ENCODE measurements around the gene BAIAP3.
A peak's percentile ranks its signal among the peaks of the same experiment; 100 is the strongest.

BAIAP3 gene

DNA sequence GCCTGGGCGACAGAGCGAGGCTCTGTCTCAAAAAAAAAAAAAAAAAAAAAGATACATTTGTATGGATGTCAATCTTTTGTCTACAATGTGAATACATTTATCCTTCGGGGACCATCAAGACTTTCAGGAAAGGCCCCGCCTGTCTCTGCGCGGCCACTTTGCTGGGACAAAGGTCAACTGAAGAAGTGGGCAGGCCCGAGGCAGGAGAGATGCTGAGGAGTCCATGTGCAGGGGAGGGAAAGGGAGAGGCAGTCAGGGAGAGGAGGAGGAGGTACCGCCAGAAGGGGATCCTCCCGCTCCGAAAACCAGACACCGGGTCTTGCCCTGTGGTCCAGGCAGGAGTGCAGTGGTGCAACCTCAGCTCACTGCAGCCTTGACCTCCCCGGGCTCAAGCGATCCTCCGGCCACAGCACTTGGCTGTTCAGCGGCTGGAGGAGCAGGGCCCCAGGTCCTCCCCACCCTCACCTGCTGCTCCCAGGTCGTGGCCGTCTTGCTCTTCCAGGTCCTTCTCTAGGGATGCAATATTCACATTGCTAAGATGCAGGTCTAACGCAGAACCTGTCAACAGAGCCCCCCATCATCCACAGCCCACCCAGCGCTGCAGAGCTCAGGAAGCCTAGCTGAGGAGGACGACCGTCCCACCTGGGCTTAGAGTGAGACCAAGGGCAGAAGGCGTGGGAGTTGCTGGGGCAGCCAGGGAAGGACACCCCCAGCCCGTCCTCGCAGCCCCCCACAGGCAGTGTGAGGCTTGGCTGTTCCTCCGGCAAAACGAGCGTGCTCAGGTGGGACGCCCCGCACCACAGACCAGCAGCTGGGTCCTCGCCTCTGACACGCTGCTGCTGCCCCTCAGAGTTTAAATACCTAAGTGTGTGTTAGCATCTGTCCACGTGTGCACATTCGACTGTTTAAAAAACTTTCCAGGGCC is 37.9 kb downstream of the BAIAP3 start:
- no peak for DNase-seq

DNA sequence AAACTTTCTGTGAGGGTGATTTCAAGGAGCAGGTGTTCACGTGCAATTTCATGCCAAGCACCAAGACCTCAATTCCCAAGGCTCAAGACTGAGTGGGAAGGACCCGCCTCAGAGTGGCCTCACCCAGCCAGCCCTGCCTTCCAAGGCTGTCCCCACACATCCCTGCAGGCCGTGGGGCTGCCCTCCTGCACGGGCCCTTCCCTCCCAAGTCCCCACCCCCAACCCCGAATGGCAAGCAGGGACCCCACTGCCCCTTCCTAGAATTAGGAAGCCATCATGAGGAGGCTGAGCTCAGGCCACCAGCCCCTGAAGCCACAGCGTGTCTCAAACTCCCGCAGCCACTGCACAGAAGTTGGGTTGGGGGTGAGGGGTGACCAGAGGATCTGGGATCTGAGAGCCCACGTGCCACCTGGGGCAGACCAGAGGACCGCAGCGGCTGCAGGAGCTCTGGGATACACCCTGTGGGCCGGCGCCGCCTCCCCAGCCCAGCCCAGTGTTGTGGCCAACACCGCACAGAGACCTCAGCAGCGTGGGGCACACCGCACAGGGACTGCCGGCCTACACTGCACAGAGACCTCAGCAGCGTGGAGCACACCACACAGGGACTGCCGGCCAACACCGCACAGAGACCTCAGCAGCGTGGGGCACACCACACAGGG is 39.0 kb downstream of the BAIAP3 start:
- no peak for DNase-seq

- DNase-seq: no peak
Measured at GRCh38 chr16:1374418-1375297, 41.2 kb downstream of the BAIAP3 start.

DNA sequence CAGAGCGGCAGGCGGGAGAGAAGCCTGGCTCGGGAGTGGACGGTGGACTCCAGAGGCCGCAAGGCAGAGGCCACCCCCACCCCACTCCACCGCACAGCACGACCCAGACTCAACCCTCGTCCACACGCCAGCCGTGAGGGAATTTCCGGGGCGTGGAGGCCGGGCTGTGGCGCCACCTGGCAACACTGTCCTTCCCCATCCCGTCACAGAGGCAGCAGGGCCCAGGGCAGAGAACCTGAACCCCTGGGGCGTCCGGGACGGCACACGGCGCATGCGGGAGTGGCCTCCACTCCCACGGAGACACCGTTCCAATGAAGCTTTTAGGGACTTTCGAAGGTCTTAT is 41.8 kb downstream of the BAIAP3 start:
- no peak for DNase-seq

DNA sequence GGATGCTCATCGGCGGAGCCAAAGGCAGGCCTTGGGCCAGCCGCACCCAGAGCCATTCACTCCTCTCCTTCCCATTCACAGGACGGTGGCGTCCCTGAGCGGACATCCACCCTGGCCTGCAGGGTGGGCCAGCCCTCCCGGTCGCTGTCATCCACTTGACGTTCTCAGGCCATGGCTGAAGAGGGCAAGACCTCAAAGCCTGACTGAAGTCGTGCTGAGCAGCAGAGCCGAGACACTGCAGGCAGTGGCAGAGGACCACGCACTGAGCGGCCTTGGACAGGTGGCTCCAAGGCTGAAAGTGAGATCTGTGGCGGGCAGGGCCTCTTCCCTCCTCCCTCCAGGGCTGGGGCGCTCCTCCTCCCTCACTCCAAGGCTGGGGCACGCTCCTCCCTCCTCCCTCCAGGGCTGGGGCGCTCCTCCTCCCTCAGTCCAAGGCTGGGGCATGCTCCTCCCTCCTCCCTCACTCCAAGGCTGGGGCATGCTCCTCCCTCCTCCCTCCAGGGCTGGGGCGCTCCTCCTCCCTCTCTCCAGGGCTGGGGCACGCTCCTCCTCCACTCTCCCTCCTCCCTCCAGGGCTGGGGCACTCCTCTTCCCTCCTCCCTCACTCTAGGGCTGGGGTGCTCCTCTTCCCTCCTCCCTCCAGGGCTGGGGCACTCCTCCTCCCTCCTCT is 42.4 kb downstream of the BAIAP3 start:
- DNase-seq: no peak

GRCh38 chr16:1377406-1378010 is 44.1 kb downstream of the BAIAP3 start:
- no peak for DNase-seq

DNA sequence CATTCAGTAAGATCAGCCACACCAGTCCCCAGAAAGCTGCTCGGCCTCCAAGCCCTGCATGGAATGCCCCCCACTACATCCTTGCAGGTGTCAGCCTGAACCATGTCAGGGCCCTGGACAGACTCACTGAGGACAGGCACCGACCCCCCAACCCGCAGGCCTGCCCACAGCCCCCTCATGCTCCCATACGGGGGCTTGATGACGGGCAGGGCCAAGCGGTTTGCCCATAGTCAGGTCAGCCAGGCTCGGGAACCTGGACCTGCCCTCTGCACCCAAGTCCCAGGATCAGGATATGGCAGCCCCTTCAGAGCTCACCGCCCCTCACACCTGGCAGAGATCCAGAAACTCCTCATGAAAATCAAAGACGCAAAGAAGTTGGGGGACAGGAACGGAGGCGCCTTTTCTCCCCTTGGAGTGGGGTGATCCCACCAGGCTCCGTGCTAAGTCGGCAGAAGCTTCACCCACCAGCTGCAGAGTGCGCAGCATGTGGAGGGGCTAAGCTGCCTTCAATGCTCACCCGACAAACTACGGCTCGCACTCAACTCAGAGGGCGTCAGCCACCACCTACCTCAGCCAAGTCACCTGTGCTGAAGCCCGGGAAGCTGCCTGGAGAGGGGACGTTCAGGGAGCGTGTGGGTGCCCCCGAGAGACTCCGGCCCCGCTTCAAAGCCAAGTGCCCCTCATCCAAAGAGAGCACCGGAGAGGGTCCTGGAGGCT is 44.8 kb downstream of the BAIAP3 start:
- DNase-seq: no peak

DNA sequence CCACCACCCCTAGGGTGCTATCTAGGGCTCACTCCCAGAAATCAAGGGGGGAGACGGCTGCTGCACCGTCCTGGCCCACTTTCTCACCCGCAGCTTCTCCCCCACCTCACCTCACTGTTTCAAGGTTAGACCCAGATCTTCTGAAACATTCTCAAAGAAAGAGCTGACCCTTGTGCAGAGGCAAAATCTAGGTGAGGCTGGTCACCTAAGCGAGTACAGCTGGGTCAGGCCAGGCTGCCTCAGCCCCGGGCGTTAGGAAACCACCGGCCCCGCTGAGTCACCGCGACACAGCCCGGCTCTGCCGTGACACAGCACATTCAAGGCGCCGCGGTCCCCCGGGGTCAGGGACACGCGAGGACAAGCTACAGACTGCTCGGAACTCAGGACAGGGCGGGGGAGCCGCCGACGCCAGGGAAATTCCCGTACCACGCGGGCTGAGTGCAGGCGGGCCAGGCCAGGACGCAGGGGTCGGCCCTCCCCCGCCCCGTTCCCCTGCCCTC is 45.4 kb downstream of the BAIAP3 start:
- peak; percentile 39 to 61 (median 55) for DNase-seq

- DNase-seq: peak; percentile 48 to 66 (median 59)
Measured at GRCh38 chr16:1379304-1380076, 46.0 kb downstream of the BAIAP3 start.

GRCh38 chr16:1380195-1380594 is 46.8 kb downstream of the BAIAP3 start:
- DNase-seq: no peak

DNA sequence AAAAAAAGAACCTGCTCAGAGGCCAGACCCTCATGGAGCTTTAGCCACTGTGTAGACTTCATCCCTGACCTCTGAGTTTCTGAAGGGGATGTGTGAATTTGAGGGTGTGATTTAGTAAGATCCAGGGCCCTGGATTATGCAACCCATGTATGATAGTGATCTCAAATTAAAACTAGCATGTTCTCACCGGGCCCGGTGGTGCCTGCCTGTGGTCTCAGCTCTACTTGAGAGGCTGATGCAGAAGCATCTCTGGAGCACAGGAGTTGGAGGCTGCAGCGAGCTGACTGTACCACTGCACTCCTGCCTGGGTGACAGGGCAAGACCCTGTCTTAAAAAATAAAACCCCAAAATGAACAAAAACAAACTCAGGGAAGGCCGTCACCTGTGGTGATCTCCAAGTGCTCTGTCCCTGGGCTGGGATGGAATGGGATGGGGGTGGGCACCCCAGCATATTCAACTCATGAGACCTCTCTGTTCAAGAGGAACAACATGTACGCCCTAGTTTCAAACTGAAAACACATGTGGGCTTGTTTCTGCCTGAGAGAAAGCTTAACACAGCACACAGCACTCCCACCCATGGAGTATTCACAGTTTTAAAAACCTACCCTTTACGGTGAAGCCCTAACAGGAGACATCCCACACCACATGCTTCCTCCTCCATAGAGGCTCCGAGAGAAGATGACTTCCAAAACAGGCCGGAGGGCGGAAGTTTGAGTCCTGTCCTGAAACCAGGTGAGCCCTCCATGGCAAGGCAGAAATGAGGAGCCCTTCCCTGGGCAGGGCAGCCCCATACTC is 48.4 kb downstream of the BAIAP3 start:
- no peak for DNase-seq

DNA sequence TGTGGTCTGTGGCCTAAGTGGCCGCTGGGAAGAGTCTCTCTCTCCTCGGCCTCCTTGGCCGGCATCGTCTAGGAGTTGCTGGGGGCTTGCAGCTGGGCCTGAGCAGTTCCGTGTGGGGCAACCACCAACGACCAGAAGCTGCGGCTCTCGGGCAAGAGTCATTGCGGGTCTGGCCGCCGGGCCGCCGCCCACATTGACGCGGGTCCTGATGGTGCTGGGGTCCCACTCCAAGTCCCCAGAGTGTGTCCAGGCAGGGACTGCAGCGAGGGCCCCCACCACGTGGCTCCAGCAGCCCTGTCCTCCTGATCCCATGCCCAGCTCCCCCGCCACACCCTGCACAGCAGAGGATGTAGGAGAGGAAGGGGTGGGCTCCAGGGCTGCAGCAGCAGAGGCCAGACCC is 50.1 kb downstream of the BAIAP3 start:
- no peak for DNase-seq

GRCh38 chr16:1385232-1385631 is 51.8 kb downstream of the BAIAP3 start:
- no peak for DNase-seq

DNA sequence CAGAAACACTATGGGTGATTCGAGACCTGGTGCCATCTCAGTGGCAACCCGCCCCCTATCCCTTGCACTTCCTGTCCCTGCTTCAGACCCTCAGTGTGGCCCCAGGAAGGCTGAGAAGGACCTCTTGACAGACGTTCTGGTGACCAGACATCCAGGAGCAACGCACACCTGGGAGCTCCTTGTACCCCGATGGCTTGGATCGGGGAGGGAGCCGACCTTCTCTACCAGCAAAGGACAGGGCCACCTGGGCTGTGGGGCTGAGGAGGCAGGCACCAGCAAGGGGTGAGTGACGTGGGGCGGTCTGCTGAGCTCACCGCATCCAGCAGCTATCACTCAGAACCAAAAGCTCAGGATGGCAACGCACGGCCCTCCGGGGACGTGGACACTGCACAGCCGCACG is 53.9 kb downstream of the BAIAP3 start:
- DNase-seq: no peak

DNA sequence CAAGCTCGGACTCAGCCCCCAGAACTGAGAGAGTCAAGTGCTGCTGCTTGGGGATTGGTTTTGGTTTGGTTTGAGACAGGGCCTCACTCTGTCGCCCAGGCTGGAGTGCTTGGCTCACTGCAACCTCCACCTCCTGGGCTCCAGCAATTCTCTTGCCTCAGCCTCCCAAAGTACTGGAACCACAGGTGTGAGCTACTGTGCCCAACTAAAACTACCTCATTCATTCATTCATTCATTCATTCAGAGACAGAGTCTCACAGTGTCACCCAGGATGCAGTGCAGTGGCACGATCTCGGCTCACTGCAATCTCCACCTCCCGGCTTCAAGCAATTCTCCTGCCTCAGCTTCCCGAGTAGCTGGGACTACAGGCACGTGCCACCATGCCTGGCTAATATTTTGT is 56.3 kb downstream of the BAIAP3 start:
- no peak for DNase-seq

DNA sequence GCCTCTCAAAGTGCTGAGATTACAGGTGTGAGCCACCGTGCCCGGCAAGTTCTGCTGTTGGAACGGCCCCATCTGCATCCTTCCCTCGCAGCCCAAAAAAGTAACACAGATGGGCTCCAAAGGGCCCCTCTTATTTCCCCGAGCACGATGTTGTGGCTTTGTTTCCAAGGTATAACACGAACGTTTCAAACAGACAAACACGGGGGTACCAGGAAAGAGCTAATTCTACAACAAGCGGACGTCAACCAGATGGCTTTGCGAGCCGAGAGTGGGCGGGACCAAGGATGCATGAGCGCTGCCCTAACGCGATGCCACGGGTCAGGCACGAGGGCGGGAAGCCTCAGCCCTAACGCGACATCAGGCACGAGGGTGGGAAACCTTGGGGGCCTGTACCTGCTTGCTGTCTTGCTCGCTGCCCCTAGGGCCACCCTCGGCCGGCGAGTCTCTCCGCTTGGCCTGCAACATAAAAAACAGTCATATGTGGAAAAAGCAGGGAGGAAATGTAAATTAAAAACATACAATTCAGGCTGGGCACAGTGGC is 56.9 kb downstream of the BAIAP3 start:
- DNase-seq: no peak

GRCh38 chr16:1392826-1393225 is 59.4 kb downstream of the BAIAP3 start:
- DNase-seq: no peak

DNA sequence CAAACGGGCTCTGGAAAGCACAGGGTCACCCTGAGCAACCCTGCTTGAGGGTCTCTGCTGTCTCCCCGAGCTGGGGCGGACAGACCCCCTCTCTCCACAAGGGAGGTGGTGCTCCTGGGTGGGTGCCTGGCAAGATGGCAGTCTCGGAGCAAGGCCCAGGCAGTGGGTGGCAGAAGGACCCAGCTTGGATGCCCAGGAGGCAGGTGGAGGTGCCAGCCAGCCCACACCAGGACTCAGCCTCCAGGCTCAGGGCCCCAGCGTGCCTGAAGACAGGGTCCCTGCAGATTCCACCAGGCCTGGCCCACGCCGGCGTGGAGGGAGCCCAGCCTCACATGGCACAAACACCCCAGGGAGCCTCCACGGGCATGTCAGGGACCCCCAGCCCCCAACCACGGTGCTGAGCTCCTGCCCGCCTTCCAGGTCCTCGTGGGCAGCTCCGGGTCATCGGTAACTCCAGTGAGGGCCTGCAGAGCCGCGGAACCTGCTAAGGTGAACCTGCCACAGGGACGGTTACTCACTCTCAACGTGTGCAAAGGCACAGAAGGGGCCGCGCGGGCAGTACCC is 60.2 kb downstream of the BAIAP3 start:
- DNase-seq: no peak

- no peak for DNase-seq
Measured at GRCh38 chr16:1394367-1394951, 61.0 kb downstream of the BAIAP3 start.

All from T-helper 2 cell (primary cell).